GM18498 (cell line): ENCODE measurements around the gene FOXO6.

ENCODE experiments used
- ATAC-seq: cut with Tn5 transposase; IDR thresholded peaks from one replicate; pipeline ENCODE4 v1.9.1; 2021; ENCODE audit warnings: mild to moderate bottlenecking, moderate library complexity; ENCODE audit not compliant: unreplicated experiment

Gene FOXO6

GRCh38 chr1:41360786-41361494 is at the start of gene FOXO6:
TSS of gene FOXO6 (plus strand) at chr1:41361434.
- peak; percentile 92 for ATAC-seq

GRCh38 chr1:41312991-41313645 is 48.1 kb upstream of the FOXO6 start:
- no peak for ATAC-seq

GRCh38 chr1:41313661-41314131 is 47.5 kb upstream of the FOXO6 start:
- ATAC-seq, result no peak

- no peak for ATAC-seq
Measured at GRCh38 chr1:41314376-41315145, 46.7 kb upstream of the FOXO6 start.

GRCh38 chr1:41315146-41315822 is 46.0 kb upstream of the FOXO6 start:
- no peak for ATAC-seq

- ATAC-seq, result no peak
Measured at GRCh38 chr1:41315871-41316270, 45.4 kb upstream of the FOXO6 start.

GRCh38 chr1:41317361-41317760 is 43.9 kb upstream of the FOXO6 start:
- no peak for ATAC-seq

GRCh38 chr1:41318135-41318534 is 43.1 kb upstream of the FOXO6 start:
- ATAC-seq, result no peak

- ATAC-seq, result no peak
Measured at GRCh38 chr1:41319106-41319755, 42.0 kb upstream of the FOXO6 start.

GRCh38 chr1:41319807-41320711 is 41.2 kb upstream of the FOXO6 start:
- ATAC-seq, result no peak

- no peak for ATAC-seq
Measured at GRCh38 chr1:41320895-41321676, 40.1 kb upstream of the FOXO6 start.

GRCh38 chr1:41322101-41322661 is 39.1 kb upstream of the FOXO6 start:
- no peak for ATAC-seq

- peak; percentile 44 for ATAC-seq
Measured at GRCh38 chr1:41322835-41323234, 38.4 kb upstream of the FOXO6 start.

- ATAC-seq, result no peak
Measured at GRCh38 chr1:41323243-41323642, 38.0 kb upstream of the FOXO6 start.

- no peak for ATAC-seq
Measured at GRCh38 chr1:41325801-41326200, 35.4 kb upstream of the FOXO6 start.

- ATAC-seq, result no peak
Measured at GRCh38 chr1:41327383-41327999, 33.7 kb upstream of the FOXO6 start.

- ATAC-seq, result no peak
Measured at GRCh38 chr1:41328001-41328615, 33.1 kb upstream of the FOXO6 start.
